ENCODE results near the gene SPARC.
"Not testable (repeated sequence)": the region's sequence is repeated elsewhere in the genome, so short reads cannot be mapped to it uniquely, and the experiment has no call there.

SPARC gene

DNA sequence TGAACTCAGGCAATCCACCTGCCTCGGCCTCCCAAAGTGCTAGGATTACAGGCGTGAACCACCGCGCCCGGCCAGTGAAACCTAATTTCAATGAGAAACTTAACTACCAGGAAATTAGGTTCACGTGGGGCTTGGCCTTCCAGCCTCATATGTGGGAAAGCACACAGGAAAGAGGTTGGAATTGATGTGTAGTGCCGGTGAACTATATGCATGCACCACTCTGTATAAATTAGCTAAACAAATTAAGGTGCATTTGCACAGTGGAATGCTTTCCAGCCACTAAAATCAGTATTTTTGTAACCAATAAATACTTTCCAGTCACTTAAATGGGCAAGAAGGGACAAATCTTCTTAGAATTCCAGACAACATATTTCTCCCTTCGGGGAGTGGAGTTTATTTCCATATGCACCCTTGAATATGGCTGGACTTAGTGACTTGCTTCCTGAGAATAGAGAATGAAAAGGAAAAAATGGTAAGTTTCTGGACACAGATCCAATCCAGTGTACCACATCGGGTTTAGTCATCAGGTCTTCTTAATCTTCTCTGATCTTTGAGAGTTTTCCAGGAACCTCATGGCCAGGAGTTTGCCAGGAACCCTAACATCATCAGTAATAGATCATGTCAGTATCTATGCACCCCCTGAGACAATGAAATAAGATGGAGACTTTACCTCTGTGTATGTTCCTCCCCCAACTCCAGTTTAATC is 46.8 kb upstream of the SPARC start:
- Histone ChIP-seq H3K79me2 (ENCODE audit: insufficient read depth, low read length) (no peaks in the 10 kb centered on the region), H2AFZ (ENCODE audit: low read length) (no peak overlapping the region), H3K9me2 (replicated peaks; ENCODE audit: low read depth, low read length) (no peaks in the 10 kb centered on the region), H3K27me3 (ENCODE audit: insufficient read depth, low read length, poor library complexity, severe bottlenecking) (no peaks in the 10 kb centered on the region), H3K4me1 (ENCODE audit: insufficient read depth, low read length, poor library complexity, severe bottlenecking) (no peaks in the 10 kb centered on the region), H3K36me3 (ENCODE audit: insufficient read depth, low read length) (no peaks in the 10 kb centered on the region), H3K4me2 (ENCODE audit: low read depth, low read length, poor library complexity, severe bottlenecking) (no peak overlapping the region), H4K20me1 (ENCODE audit: insufficient read depth, low read length, poor library complexity, severe bottlenecking) (no peaks in the 10 kb centered on the region), H3K9ac (ENCODE audit: low read depth, low read length, poor library complexity, severe bottlenecking) (no peak overlapping the region), H3K4me3 (ENCODE audit: low read length, poor library complexity, severe bottlenecking) (no peak overlapping the region), H3F3A (ENCODE audit: low read depth) (no peaks in the 10 kb centered on the region), H3K9me3 (ENCODE audit: insufficient read depth, low read depth, low read length) (0 out of 2 replicates have a peak, but pooled peaks cover 3% of the 10 kb centered on the region)
- TF ChIP-seq CTCF (conservative IDR thresholded peaks at IDR 0.05; ENCODE audit: low read length): no peak

GRCh38 chr5:151730381-151730780 is 43.7 kb upstream of the SPARC start:
- Histone ChIP-seq H4K20me1 (ENCODE audit: insufficient read depth, low read length, poor library complexity, severe bottlenecking) (no peaks in the 10 kb centered on the region), H3K9me2 (replicated peaks; ENCODE audit: low read depth, low read length) (no peaks in the 10 kb centered on the region), H3K4me3 (ENCODE audit: low read length, poor library complexity, severe bottlenecking) (no peak overlapping the region), H3K9me3 (ENCODE audit: insufficient read depth, low read depth, low read length) (0 out of 2 replicates have a peak, but pooled peaks cover 3% of the 10 kb centered on the region), H3K27me3 (ENCODE audit: insufficient read depth, low read length, poor library complexity, severe bottlenecking) (no peaks in the 10 kb centered on the region), H2AFZ (ENCODE audit: low read length) (no peak overlapping the region), H3K4me1 (ENCODE audit: insufficient read depth, low read length, poor library complexity, severe bottlenecking) (no peaks in the 10 kb centered on the region), H3K36me3 (ENCODE audit: insufficient read depth, low read length) (no peaks in the 10 kb centered on the region), H3K9ac (ENCODE audit: low read depth, low read length, poor library complexity, severe bottlenecking) (no peak overlapping the region), H3K79me2 (ENCODE audit: insufficient read depth, low read length) (no peaks in the 10 kb centered on the region), H3F3A (ENCODE audit: low read depth) (no peaks in the 10 kb centered on the region), H3K4me2 (ENCODE audit: low read depth, low read length, poor library complexity, severe bottlenecking) (no peak overlapping the region)
- TF ChIP-seq EZH2phosphoT487 (IDR thresholded peaks at IDR 0.05; ENCODE audit: borderline replicate concordance): no peak
- no peak for TF ChIP-seq CTCF (conservative IDR thresholded peaks at IDR 0.05; ENCODE audit: low read length)

- H3F3A ChIP-seq (ENCODE audit: low read depth); H3K4me2 ChIP-seq (ENCODE audit: low read depth, low read length, poor library complexity, severe bottlenecking); H3K9ac ChIP-seq (ENCODE audit: low read depth, low read length, poor library complexity, severe bottlenecking); H3K9me3 ChIP-seq (ENCODE audit: insufficient read depth, low read depth, low read length); H3K9me2 ChIP-seq (replicated peaks; ENCODE audit: low read depth, low read length); H4K20me1 ChIP-seq (ENCODE audit: insufficient read depth, low read length, poor library complexity, severe bottlenecking); H3K79me2 ChIP-seq (ENCODE audit: insufficient read depth, low read length); H3K4me1 ChIP-seq (ENCODE audit: insufficient read depth, low read length, poor library complexity, severe bottlenecking); H3K4me3 ChIP-seq (ENCODE audit: low read length, poor library complexity, severe bottlenecking); H2AFZ ChIP-seq (ENCODE audit: low read length); H3K36me3 ChIP-seq (ENCODE audit: insufficient read depth, low read length); H3K27me3 ChIP-seq (ENCODE audit: insufficient read depth, low read length, poor library complexity, severe bottlenecking): not testable (repeated sequence)
Measured at GRCh38 chr5:151729597-151729996, 42.9 kb upstream of the SPARC start.

DNA sequence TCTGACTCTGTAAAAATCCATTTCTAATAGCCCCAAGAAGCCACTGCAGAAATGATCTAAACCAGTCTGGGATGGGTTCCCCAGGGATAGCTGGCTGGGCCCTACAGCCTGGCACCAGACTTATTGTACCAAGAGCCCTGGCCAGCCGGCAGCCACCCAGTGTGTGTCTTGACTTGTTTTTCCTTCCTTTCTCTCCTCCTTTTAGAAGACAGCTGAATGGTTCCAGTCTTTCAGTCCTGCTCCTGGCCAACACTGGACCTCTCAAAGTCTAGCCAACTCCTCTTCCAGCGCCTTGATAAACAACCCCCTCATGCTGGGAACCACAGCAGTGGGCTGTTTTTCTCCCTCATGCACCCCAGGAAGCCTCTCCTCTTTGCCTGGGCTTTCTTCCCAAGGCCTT is 37.6 kb upstream of the SPARC start:
- H3K4me1 ChIP-seq (ENCODE audit: insufficient read depth, low read length, poor library complexity, severe bottlenecking): peaks cover 7% of the 10 kb centered on the region

More for the DNA sequence above, 37.6 kb upstream of the SPARC start:
- H3K9ac ChIP-seq (ENCODE audit: low read depth, low read length, poor library complexity, severe bottlenecking): no peak overlapping the region
- TF ChIP-seq EZH2phosphoT487 (IDR thresholded peaks at IDR 0.05; ENCODE audit: borderline replicate concordance) (no peak), CTCF (conservative IDR thresholded peaks at IDR 0.05; ENCODE audit: low read length) (no peak)
- no peak overlapping the region for H3K4me3 ChIP-seq (ENCODE audit: low read length, poor library complexity, severe bottlenecking)
- H3F3A ChIP-seq (ENCODE audit: low read depth): no peaks in the 10 kb centered on the region
- H3K4me2 ChIP-seq (ENCODE audit: low read depth, low read length, poor library complexity, severe bottlenecking): no peak overlapping the region
- no peaks in the 10 kb centered on the region for H3K79me2 ChIP-seq (ENCODE audit: insufficient read depth, low read length)
- H4K20me1 ChIP-seq (ENCODE audit: insufficient read depth, low read length, poor library complexity, severe bottlenecking): no peaks in the 10 kb centered on the region
- no peak overlapping the region for H2AFZ ChIP-seq (ENCODE audit: low read length)
- H3K9me3 ChIP-seq (ENCODE audit: insufficient read depth, low read depth, low read length): no peaks in the 10 kb centered on the region
- H3K27me3 ChIP-seq (ENCODE audit: insufficient read depth, low read length, poor library complexity, severe bottlenecking): no peaks in the 10 kb centered on the region
- no peaks in the 10 kb centered on the region for H3K9me2 ChIP-seq (replicated peaks; ENCODE audit: low read depth, low read length)
- no peaks in the 10 kb centered on the region for H3K36me3 ChIP-seq (ENCODE audit: insufficient read depth, low read length)

Measured in Loucy (cell line).